ENCODE results near the gene CENPP.

Gene CENPP

GRCh38 chr9:92527832-92528521, 202.2 kb downstream of the CENPP start:
- TF ChIP-seq CTCF (IDR thresholded peaks at IDR 0.05; ENCODE audit: insufficient read depth, low read length, poor library complexity, severe bottlenecking), result no peak
- no peak overlapping the region for H3K4me3 ChIP-seq (replicated peaks; ENCODE audit: low read depth, low read length)

GRCh38 chr9:92528522-92528849, 202.7 kb downstream of the CENPP start:
- H3K36me3 ChIP-seq (ENCODE audit: control insufficient read depth, insufficient read depth, low read length), result no peaks in the 10 kb centered on the region
- H3K27me3 ChIP-seq (replicated peaks; ENCODE audit: control insufficient read depth, insufficient read depth, low read length), result no peaks in the 10 kb centered on the region
- no peak for TF ChIP-seq CTCF (IDR thresholded peaks at IDR 0.05; ENCODE audit: insufficient read depth, low read length, poor library complexity, severe bottlenecking)
- no peak for DNase-seq (ENCODE audit: extremely low read depth, insufficient read length)
- no peak overlapping the region for H3K4me3 ChIP-seq (replicated peaks; ENCODE audit: low read depth, low read length)

More at GRCh38 chr9:92527832-92528521, 202.2 kb downstream of the CENPP start:
- no peak for DNase-seq (ENCODE audit: extremely low read depth, insufficient read length)
- H3K27me3 ChIP-seq (replicated peaks; ENCODE audit: control insufficient read depth, insufficient read depth, low read length), result no peaks in the 10 kb centered on the region
- no peaks in the 10 kb centered on the region for H3K36me3 ChIP-seq (ENCODE audit: control insufficient read depth, insufficient read depth, low read length)

DNA sequence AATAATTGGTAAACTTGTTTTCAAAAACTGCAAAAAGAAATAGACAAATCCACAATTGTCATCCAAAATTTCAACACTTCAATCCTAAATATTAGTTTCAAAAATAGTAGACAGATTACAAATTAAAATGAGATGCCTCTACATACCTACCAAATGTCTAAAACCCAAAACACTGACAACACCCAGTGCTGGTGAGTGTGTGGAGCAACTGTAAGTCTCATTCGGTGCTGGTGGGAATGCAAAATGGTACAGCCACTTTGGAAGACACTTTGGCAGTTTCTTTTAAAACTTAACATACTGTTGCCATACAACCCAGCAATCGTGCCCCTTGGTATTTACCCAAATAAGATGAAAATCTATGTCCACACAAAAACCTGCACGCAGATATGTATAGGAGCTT, 203.4 kb downstream of the CENPP start:
- H3K27me3 ChIP-seq (replicated peaks; ENCODE audit: control insufficient read depth, insufficient read depth, low read length), result no peaks in the 10 kb centered on the region

GRCh38 chr9:92530893-92531292, 205.1 kb downstream of the CENPP start:
- Histone ChIP-seq H3K36me3 (ENCODE audit: control insufficient read depth, insufficient read depth, low read length) (no peaks in the 10 kb centered on the region), H3K4me3 (replicated peaks; ENCODE audit: low read depth, low read length) (no peak overlapping the region), H3K27me3 (replicated peaks; ENCODE audit: control insufficient read depth, insufficient read depth, low read length) (no peaks in the 10 kb centered on the region)
- TF ChIP-seq CTCF (IDR thresholded peaks at IDR 0.05; ENCODE audit: insufficient read depth, low read length, poor library complexity, severe bottlenecking), result no peak
- DNase-seq (ENCODE audit: extremely low read depth, insufficient read length), result no peak

More for the DNA sequence above, 203.4 kb downstream of the CENPP start:
- Histone ChIP-seq H3K4me3 (replicated peaks; ENCODE audit: low read depth, low read length) (no peak overlapping the region), H3K36me3 (ENCODE audit: control insufficient read depth, insufficient read depth, low read length) (no peaks in the 10 kb centered on the region)
- DNase-seq (ENCODE audit: extremely low read depth, insufficient read length), result no peak
- TF ChIP-seq CTCF (IDR thresholded peaks at IDR 0.05; ENCODE audit: insufficient read depth, low read length, poor library complexity, severe bottlenecking), result no peak

- Histone ChIP-seq H3K27me3 (replicated peaks; ENCODE audit: control insufficient read depth, insufficient read depth, low read length) (no peaks in the 10 kb centered on the region), H3K36me3 (ENCODE audit: control insufficient read depth, insufficient read depth, low read length) (no peaks in the 10 kb centered on the region), H3K4me3 (replicated peaks; ENCODE audit: low read depth, low read length) (no peak overlapping the region)
- DNase-seq (ENCODE audit: extremely low read depth, insufficient read length), result peak; percentile 10
- no peak for TF ChIP-seq CTCF (IDR thresholded peaks at IDR 0.05; ENCODE audit: insufficient read depth, low read length, poor library complexity, severe bottlenecking)
These were observed 208.5 kb downstream of the CENPP start for GRCh38 chr9:92534204-92534603.

- peak; percentile 16 for DNase-seq (ENCODE audit: extremely low read depth, insufficient read length)
These were observed 208.9 kb downstream of the CENPP start for GRCh38 chr9:92534674-92535073.

More at GRCh38 chr9:92534674-92535073, 208.9 kb downstream of the CENPP start:
- Histone ChIP-seq H3K4me3 (replicated peaks; ENCODE audit: low read depth, low read length) (peak overlapping the region; percentile 26; the same call in 1 of the 2 replicates), H3K27me3 (replicated peaks; ENCODE audit: control insufficient read depth, insufficient read depth, low read length) (no peaks in the 10 kb centered on the region), H3K36me3 (ENCODE audit: control insufficient read depth, insufficient read depth, low read length) (no peaks in the 10 kb centered on the region)
- TF ChIP-seq CTCF (IDR thresholded peaks at IDR 0.05; ENCODE audit: insufficient read depth, low read length, poor library complexity, severe bottlenecking), result no peak
